ENCODE results near the gene MDFI. TPM values are rescaled to one million over a fixed set of nuclear protein-coding genes. Genes with fewer than 3 reads are reported as not detected.

The MDFI gene
- total RNA-seq, 1 experiment from 2014 or later, result 86.2 TPM

DNA sequence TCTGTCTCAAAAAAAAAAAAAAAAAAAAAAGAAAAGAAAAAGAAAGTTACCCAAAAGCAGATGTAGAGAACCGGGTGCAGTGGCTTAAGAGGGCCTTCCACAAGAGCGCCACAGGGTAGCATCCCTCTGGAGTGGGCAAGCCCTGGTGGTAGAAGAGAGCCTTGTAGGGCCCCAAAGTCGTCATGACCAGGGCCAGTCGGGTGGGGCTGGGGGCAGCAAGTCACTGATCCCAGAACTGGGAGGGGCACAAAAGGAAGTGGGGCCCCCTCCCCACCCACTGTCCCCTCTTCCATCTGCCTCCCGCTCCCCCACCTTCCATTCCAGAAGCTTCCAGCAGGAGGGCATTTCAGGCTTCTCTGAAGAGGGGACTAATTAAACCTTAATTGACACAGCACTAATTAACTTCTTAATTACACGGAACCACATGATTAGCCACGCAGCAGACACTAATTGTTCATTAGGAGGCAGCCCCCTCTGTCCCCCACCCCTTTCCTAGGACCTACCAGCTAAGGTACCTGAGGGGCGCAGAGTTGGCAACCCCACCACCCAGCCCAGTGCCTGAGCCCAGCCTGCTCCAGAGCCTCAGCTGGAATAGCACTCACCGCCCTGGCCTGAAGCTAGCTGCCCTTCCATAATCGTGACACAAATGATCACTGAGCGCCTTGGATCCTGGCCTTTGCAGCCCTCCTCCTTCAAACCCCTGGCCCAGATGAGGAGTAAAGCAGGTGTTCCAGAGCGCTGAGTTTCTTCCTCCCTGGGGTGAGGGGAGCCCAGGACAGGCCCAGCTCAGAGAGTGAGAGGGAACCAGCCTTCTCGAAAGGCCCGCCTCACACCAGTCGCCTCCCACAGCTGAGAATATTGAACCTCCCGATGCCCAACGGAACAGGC, 34.8 kb downstream of the MDFI start (continued):
- TF ChIP-seq, protein P1, sequence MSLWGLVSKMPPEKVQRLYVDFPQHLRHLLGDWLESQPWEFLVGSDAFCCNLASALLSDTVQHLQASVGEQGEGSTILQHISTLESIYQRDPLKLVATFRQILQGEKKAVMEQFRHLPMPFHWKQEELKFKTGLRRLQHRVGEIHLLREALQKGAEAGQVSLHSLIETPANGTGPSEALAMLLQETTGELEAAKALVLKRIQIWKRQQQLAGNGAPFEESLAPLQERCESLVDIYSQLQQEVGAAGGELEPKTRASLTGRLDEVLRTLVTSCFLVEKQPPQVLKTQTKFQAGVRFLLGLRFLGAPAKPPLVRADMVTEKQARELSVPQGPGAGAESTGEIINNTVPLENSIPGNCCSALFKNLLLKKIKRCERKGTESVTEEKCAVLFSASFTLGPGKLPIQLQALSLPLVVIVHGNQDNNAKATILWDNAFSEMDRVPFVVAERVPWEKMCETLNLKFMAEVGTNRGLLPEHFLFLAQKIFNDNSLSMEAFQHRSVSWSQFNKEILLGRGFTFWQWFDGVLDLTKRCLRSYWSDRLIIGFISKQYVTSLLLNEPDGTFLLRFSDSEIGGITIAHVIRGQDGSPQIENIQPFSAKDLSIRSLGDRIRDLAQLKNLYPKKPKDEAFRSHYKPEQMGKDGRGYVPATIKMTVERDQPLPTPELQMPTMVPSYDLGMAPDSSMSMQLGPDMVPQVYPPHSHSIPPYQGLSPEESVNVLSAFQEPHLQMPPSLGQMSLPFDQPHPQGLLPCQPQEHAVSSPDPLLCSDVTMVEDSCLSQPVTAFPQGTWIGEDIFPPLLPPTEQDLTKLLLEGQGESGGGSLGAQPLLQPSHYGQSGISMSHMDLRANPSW (CRISPR knock-in tag; conservative IDR thresholded peaks at IDR 0.05; ENCODE audit: low read depth), result no peak
- TF ChIP-seq MXD4 (CRISPR knock-in tag; IDR thresholded peaks at IDR 0.05; ENCODE audit: borderline replicate concordance) (no peak), GRHL2 (CRISPR knock-in tag; IDR thresholded peaks at IDR 0.05; ENCODE audit: insufficient replicate concordance, severe bottlenecking) (no peak), ATF1 (CRISPR knock-in tag; IDR thresholded peaks at IDR 0.05) (no peak), ETV6 (CRISPR knock-in tag; IDR thresholded peaks at IDR 0.05) (no peak), ZNF317 (CRISPR knock-in tag; IDR thresholded peaks at IDR 0.05; ENCODE audit: borderline replicate concordance, low read depth) (no peak), SMAD4 (CRISPR knock-in tag; IDR thresholded peaks at IDR 0.05) (no peak)
- TF ChIP-seq, protein P2, sequence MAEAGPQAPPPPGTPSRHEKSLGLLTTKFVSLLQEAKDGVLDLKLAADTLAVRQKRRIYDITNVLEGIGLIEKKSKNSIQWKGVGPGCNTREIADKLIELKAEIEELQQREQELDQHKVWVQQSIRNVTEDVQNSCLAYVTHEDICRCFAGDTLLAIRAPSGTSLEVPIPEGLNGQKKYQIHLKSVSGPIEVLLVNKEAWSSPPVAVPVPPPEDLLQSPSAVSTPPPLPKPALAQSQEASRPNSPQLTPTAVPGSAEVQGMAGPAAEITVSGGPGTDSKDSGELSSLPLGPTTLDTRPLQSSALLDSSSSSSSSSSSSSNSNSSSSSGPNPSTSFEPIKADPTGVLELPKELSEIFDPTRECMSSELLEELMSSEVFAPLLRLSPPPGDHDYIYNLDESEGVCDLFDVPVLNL (CRISPR knock-in tag; IDR thresholded peaks at IDR 0.05; ENCODE audit: borderline replicate concordance, low read depth), result no peak
- TF ChIP-seq, protein P3, sequence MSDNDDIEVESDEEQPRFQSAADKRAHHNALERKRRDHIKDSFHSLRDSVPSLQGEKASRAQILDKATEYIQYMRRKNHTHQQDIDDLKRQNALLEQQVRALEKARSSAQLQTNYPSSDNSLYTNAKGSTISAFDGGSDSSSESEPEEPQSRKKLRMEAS (CRISPR knock-in tag; IDR thresholded peaks at IDR 0.05), result no peak
- TF ChIP-seq, protein P4, sequence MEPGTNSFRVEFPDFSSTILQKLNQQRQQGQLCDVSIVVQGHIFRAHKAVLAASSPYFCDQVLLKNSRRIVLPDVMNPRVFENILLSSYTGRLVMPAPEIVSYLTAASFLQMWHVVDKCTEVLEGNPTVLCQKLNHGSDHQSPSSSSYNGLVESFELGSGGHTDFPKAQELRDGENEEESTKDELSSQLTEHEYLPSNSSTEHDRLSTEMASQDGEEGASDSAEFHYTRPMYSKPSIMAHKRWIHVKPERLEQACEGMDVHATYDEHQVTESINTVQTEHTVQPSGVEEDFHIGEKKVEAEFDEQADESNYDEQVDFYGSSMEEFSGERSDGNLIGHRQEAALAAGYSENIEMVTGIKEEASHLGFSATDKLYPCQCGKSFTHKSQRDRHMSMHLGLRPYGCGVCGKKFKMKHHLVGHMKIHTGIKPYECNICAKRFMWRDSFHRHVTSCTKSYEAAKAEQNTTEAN (CRISPR knock-in tag; IDR thresholded peaks at IDR 0.05), result no peak
- TF ChIP-seq, protein P5, sequence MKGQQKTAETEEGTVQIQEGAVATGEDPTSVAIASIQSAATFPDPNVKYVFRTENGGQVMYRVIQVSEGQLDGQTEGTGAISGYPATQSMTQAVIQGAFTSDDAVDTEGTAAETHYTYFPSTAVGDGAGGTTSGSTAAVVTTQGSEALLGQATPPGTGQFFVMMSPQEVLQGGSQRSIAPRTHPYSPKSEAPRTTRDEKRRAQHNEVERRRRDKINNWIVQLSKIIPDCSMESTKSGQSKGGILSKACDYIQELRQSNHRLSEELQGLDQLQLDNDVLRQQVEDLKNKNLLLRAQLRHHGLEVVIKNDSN (CRISPR knock-in tag; IDR thresholded peaks at IDR 0.05), result no peak

DNA sequence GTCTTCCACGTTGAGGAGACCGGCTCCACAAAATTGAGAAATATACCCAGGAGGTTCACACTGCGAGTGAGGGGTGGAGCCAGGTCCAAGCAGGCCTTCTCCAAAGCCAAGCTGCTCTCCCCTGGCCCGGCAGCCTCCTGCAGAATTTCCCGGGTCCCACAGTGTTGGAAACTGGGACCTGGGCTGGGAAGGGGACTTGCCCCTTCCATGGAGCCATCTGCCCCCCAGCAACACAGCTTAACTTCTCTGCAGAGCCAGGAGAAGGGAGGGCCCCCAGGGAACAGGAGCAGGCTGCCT, 35.4 kb downstream of the MDFI start:
- H3K4me3 Mint-ChIP-seq, result no peak overlapping the region
- ATAC-seq, result no peak
- ChIA-PET CTCF (interaction anchor here (1.0 to 1.7 kb wide), 7 partner anchors 10 to 306 kb away, joined by 3 to 10 read pairs (median 5); no protein-coding TSS in a partner anchor), POLR2A (no interaction called here)
- no peak overlapping the region for H3K27ac Mint-ChIP-seq
- peaks cover 16% of the 10 kb centered on the region for H3K27me3 Mint-ChIP-seq (ENCODE audit: low read depth)
- DNase-seq (ENCODE audit: low spot score), result no peak
- peaks cover 48% of the 10 kb centered on the region for H3K4me1 Mint-ChIP-seq
- no peaks in the 10 kb centered on the region for H3K36me3 Mint-ChIP-seq
- H3K9me3 Mint-ChIP-seq, result peaks cover 16% of the 10 kb centered on the region
- TF ChIP-seq JUN (CRISPR knock-in tag; IDR thresholded peaks at IDR 0.05) (no peak), ZNF396 (CRISPR knock-in tag; IDR thresholded peaks at IDR 0.05; ENCODE audit: borderline replicate concordance) (no peak), ATF1 (CRISPR knock-in tag; IDR thresholded peaks at IDR 0.05) (no peak), NR1H2 (CRISPR knock-in tag; IDR thresholded peaks at IDR 0.05) (no peak), FOXJ3 (CRISPR knock-in tag; IDR thresholded peaks at IDR 0.05; ENCODE audit: borderline replicate concordance) (no peak), HMGA2 (CRISPR knock-in tag; IDR thresholded peaks at IDR 0.05) (no peak), ZNF416 (CRISPR knock-in tag; IDR thresholded peaks at IDR 0.05) (no peak), SMAD3 (CRISPR knock-in tag; IDR thresholded peaks at IDR 0.05; ENCODE audit: borderline replicate concordance) (no peak)
- TF ChIP-seq, protein P6, sequence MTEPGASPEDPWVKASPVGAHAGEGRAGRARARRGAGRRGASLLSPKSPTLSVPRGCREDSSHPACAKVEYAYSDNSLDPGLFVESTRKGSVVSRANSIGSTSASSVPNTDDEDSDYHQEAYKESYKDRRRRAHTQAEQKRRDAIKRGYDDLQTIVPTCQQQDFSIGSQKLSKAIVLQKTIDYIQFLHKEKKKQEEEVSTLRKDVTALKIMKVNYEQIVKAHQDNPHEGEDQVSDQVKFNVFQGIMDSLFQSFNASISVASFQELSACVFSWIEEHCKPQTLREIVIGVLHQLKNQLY (CRISPR knock-in tag; IDR thresholded peaks at IDR 0.05), result no peak
- TF ChIP-seq, protein P7, sequence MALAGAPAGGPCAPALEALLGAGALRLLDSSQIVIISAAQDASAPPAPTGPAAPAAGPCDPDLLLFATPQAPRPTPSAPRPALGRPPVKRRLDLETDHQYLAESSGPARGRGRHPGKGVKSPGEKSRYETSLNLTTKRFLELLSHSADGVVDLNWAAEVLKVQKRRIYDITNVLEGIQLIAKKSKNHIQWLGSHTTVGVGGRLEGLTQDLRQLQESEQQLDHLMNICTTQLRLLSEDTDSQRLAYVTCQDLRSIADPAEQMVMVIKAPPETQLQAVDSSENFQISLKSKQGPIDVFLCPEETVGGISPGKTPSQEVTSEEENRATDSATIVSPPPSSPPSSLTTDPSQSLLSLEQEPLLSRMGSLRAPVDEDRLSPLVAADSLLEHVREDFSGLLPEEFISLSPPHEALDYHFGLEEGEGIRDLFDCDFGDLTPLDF (CRISPR knock-in tag; IDR thresholded peaks at IDR 0.05), result no peak
- TF ChIP-seq, protein P8, sequence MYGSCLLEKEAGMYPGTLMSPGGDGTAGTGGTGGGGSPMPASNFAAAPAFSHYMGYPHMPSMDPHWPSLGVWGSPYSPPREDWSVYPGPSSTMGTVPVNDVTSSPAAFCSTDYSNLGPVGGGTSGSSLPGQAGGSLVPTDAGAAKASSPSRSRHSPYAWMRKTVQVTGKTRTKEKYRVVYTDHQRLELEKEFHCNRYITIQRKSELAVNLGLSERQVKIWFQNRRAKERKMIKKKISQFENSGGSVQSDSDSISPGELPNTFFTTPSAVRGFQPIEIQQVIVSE (CRISPR knock-in tag; IDR thresholded peaks at IDR 0.05; ENCODE audit: borderline replicate concordance), result no peak
- TF ChIP-seq, protein P3 (CRISPR knock-in tag; IDR thresholded peaks at IDR 0.05), result no peak
- TF ChIP-seq, protein P2 (CRISPR knock-in tag; IDR thresholded peaks at IDR 0.05; ENCODE audit: borderline replicate concordance, low read depth), result no peak
- TF ChIP-seq, protein P9, sequence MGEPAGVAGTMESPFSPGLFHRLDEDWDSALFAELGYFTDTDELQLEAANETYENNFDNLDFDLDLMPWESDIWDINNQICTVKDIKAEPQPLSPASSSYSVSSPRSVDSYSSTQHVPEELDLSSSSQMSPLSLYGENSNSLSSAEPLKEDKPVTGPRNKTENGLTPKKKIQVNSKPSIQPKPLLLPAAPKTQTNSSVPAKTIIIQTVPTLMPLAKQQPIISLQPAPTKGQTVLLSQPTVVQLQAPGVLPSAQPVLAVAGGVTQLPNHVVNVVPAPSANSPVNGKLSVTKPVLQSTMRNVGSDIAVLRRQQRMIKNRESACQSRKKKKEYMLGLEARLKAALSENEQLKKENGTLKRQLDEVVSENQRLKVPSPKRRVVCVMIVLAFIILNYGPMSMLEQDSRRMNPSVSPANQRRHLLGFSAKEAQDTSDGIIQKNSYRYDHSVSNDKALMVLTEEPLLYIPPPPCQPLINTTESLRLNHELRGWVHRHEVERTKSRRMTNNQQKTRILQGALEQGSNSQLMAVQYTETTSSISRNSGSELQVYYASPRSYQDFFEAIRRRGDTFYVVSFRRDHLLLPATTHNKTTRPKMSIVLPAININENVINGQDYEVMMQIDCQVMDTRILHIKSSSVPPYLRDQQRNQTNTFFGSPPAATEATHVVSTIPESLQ (CRISPR knock-in tag; IDR thresholded peaks at IDR 0.05), result no peak
